ENCODE results near the gene MANSC4.

Gene MANSC4

GRCh38 chr12:27797301-27798025, 17.4 kb upstream of the MANSC4 start:
- no peak for DNase-seq

GRCh38 chr12:27796128-27796527, 16.1 kb upstream of the MANSC4 start:
- DNase-seq: no peak

- DNase-seq: no peak
Observed at GRCh38 chr12:27794818-27795584, 15.0 kb upstream of the MANSC4 start.

- DNase-seq: no peak
Observed at GRCh38 chr12:27790179-27790578, 10.1 kb upstream of the MANSC4 start.

DNA sequence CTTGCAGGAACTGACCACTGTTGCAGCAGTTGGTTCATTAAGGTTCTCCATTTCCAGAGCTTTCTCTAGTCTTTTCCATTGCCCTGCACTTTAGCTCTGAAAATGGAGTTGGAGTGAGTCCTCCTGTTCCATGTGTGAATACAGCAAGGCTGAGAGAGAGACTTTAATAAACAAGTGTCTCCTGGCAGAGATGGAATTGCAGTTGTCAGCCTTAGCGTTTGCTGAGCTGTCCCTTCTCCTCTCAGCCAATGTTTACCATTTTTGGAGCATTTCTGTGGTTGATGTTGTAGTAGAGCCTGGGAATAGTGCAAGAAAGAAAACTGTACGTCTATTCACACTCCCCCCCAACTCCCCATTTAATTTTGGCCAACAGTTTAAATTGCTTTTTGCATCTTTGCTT, 7.5 kb upstream of the MANSC4 start:
- no peak for DNase-seq

DNA sequence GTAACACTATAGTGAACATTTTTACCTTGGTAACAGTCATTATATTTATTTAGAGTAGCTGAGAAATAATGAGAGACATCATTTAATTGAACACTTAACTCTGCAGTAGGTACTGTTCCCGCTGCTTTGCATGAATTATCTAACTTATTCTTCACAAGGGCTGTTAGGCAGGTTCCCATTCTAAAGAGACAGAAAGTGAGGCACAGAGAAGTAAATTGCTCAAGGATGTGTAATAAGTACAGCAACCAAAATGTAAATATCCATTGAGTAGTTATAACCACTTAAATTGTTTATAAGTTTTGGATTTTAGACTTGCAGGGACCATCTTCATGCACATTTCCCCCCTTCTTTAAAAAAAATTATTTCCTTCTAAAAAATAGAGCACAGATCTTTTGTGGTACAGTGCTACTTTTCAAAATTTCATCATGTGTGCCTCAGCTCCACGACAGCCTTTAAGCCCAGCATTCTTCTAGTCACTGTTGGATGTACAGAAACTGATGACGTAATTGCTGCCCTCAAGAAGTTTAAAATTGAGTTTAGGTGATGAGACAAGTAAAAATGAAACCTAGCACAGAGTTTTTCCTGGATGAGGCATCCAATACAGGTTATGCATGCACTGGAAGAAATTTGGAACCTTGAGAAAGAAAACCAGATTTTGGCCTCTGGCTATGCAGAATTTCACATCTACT, 6.0 kb upstream of the MANSC4 start:
- no peak for DNase-seq

DNA sequence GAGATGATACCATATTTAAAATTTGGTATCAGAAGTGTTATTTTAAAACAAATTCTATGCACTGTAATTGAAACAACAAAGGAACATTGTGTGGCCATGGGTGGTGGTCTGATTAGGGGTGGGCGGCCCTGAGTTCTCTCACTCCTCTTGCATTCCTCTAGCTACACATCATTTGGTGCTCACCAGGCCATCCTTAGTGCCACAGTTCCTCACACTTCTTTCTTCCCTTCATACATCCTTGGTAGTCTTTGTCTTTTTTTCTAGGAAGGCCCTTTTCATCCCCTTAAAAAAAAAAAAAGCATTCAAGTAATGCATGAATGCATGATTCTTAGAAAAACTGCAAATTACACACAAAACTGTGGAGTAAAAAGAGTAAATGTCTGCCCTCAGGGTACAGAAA, 2.4 kb upstream of the MANSC4 start:
- DNase-seq: no peak

GRCh38 chr12:27781680-27782079, 1.6 kb upstream of the MANSC4 start:
- DNase-seq: no peak

GRCh38 chr12:27780612-27781408, 774 bp upstream of the MANSC4 start:
- DNase-seq: no peak

- DNase-seq: no peak
Observed at GRCh38 chr12:27779416-27779919, 568 bp downstream of the MANSC4 start.

GRCh38 chr12:27778206-27778605, 1.8 kb downstream of the MANSC4 start:
- DNase-seq: no peak

DNA sequence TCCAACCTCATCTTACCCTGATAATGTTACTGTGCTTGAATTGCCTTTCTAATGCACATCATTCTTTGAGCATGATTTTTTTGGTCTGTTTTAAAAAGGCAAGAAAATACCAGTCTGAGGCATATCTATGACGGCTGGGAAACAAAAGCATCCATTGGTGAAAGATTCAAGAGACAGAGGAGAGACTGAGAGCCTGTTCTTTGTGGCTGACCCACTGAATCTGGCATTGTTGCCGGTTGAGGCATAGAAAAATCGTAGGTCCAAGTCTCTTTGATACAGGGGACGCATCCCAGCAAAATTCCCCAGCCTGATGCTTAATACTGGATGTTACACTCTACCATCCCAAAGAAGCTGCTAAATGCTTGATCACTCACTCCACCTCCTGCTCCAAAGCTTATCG, 2.9 kb downstream of the MANSC4 start:
- DNase-seq: no peak

- DNase-seq: no peak
Observed at GRCh38 chr12:27772328-27773049, 7.5 kb downstream of the MANSC4 start.

GRCh38 chr12:27771481-27772327, 8.3 kb downstream of the MANSC4 start:
- DNase-seq: no peak

- no peak for DNase-seq
Observed at GRCh38 chr12:27769142-27769673, 10.8 kb downstream of the MANSC4 start.

DNA sequence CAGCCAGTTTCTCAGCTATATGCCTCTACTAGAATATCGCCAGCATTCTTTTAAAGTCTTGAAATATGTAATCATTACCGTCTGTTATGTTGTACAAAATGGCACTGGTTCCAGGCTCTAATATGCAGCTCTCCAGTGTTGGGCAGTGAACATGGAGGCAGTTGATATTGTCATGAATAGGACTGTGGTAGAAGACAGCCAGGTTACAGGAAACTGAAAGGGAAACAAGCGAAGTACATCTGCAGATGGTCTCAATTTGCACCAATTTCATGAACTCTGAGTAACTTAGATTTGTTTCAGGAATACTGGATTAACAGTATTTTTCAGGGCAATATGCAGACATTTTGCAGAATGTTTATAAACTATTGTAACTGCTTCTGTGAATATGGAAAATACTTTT, 13.4 kb downstream of the MANSC4 start:
- no peak for DNase-seq

GRCh38 chr12:27762757-27763156, 17.3 kb downstream of the MANSC4 start:
- no peak for DNase-seq

- DNase-seq: no peak
Observed at GRCh38 chr12:27756670-27757195, 23.3 kb downstream of the MANSC4 start.

DNA sequence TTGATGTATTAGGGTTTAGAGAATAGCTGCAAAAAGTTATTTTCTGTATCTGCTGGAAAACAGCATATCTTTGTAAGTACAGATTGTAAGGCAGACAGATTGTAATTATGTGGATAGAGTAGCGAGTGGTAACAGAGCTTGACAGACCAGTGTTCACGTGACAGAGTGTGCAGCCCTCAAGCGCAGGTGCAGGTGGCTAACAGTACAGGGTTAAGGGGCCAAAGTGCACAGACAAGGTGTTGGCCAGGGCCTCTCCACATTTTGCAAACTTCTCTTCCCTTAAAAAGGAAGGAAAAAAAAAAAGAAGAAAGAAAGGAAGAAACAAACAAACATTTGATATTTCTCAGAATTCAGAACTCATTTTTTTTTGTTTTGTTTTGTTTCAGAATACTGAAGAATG, 25.2 kb downstream of the MANSC4 start:
- no peak for DNase-seq

DNA sequence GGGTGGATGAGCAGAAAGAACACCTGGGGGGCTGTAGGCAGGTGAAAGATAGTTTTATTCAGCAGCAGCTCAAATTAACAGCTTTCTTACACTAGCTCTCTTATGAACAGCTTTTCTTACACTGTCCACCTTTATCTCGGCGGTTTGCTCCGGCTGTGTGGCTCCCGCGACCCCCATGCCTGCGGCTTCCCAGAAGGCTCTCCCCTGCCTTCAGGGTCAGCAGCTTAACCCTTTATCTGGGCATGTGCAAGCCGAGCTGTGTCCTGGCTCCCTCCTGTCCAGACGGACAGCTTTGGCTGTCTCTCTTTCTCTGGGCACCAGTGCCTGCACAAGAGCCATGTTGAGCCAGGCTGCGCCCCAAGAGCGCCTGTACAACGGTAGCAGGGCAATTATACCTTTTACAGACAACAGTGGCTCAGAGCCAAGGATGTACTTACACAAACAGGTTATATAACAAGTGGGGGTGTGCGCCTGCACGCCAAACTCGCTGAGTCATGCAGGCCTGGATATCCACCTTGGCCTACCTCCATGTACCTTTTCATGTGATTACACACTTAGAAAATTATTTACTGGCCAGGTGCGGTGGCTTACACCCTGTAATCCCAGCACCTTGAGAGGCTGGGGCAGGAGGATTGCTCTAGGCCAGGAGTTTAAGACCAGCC, 28.5 kb downstream of the MANSC4 start:
- no peak for DNase-seq

Measured in effector CD8-positive, alpha-beta T cell (primary cell).